Thyroid gland (tissue), 4 donors: ENCODE results near the gene MYO1D. TPM values are rescaled to one million over a fixed set of nuclear protein-coding genes. Genes with fewer than 3 reads are reported as not detected.
"Not testable (repeated sequence)": the region's sequence is repeated elsewhere in the genome, so short reads cannot be mapped to it uniquely, and the experiment has no call there.

ENCODE experiments used
- DNase-seq, 2 donors: peaks; one replicate each; pipeline ENCODE4 v3.0.0-alpha.2; 2019
- H3K27ac ChIP-seq, 3 donors: fragments of 200-600 bp; sonication (generic); 1 replicate in 2 of 3; 2 replicates in 1 of 3; pipeline ENCODE4 v1.5.1; 2016 to 2019; ENCODE audit warnings: mild to moderate bottlenecking in 1 of 3, moderate library complexity in 1 of 3
- H3K27me3 ChIP-seq: fragments of 200-600 bp; sonication (generic); one replicate; pipeline ENCODE4 v1.5.1; 2019
- H3K36me3 ChIP-seq, 2 donors: fragments of 200-600 bp; sonication (generic); one replicate each; pipeline ENCODE4 v1.5.1; 2016 to 2019
- H3K4me1 ChIP-seq, 2 donors: fragments of 200-600 bp; sonication (generic); one replicate each; pipeline ENCODE4 v1.5.1; 2017 to 2019
- H3K4me3 ChIP-seq, 3 donors: fragments of 200-600 bp; sonication (generic); replicated peaks in 1 of 3; 1 replicate in 2 of 3; 2 replicates in 1 of 3; pipeline ENCODE4 v1.5.1; 2016; ENCODE audit warnings: mild to moderate bottlenecking in 1 of 3
- H3K9me3 ChIP-seq: fragments of 200-600 bp; sonication (generic); one replicate; pipeline ENCODE4 v1.5.1; 2017
- CTCF ChIP-seq, 6 experiments: fragments of 200-600 bp in 3 of 6; fragments of 450-650 bp in 3 of 6; sonication (generic) in 3 of 6; IDR thresholded peaks; one replicate each; pipeline ENCODE4 v1.5.1; 2016 to 2019; ENCODE audit warnings: antibody characterized with exemption in 6 of 6, mild to moderate bottlenecking in 2 of 6, inconsistent platforms in 1 of 6, moderate library complexity in 1 of 6
- POLR2A ChIP-seq, 2 donors: fragments of 450-650 bp; IDR thresholded peaks; one replicate each; pipeline ENCODE4 v1.6.1; 2017; ENCODE audit warnings: antibody characterized with exemption in 2 of 2, mild to moderate bottlenecking in 2 of 2, moderate library complexity in 1 of 2
- whole genome bisulfite sequencing, 2 donors: methylation state at CpG; one replicate each; pipeline ENCODE4 v1.1.5; 2017; 5-methylcytosine and 5-hydroxymethylcytosine counted together
- intact Hi-C: fragments of 100-400 bp; cut with DNase I; formaldehyde crosslinking; loops from one replicate; pipeline ENCODE4 v1.15.1; 2023
- total RNA-seq, 4 donors: library from RNA; depleted of rRNA; stranded (reverse); fragments of >200 nt; gene quantifications; one replicate each; pipeline ENCODE4 v1.2.3, GENCODE V29; 2016

MYO1D gene
- total RNA-seq, 4 donors from 2014 or later = 91.9 to 143 (median 97.8) TPM

- Histone ChIP-seq H3K4me1 (no peaks in the 10 kb centered on the region), H3K27ac (no peak overlapping the region), H3K27me3 (no peaks in the 10 kb centered on the region), H3K9me3 (no peaks in the 10 kb centered on the region), H3K36me3 (no peaks in the 10 kb centered on the region), H3K4me3 (no peak overlapping the region)
- WGBS, 2 donors = 79 to 91% methylated on average over 2 of the region's 2 CpGs
- TF ChIP-seq CTCF (IDR thresholded peaks at IDR 0.05) = no peak
- no peak for TF ChIP-seq POLR2A (IDR thresholded peaks at IDR 0.05)
- intact Hi-C loops = no loop called here
- DNase-seq = no peak
These were observed 19.8 kb upstream of the MYO1D start for GRCh38 chr17:32896647-32897258.

- H3K27ac ChIP-seq = no peak overlapping the region
- DNase-seq = no peak
- no peak for TF ChIP-seq POLR2A (IDR thresholded peaks at IDR 0.05)
- TF ChIP-seq CTCF (IDR thresholded peaks at IDR 0.05) = no peak
- WGBS, 2 donors = 68 to 70% methylated on average over 4 of the region's 4 CpGs
- H3K4me3 ChIP-seq = no peak overlapping the region
- H3K36me3 ChIP-seq = no peaks in the 10 kb centered on the region
- no peaks in the 10 kb centered on the region for H3K27me3 ChIP-seq
- no peaks in the 10 kb centered on the region for H3K9me3 ChIP-seq
- no peaks in the 10 kb centered on the region for H3K4me1 ChIP-seq
- intact Hi-C loops = no loop called here
These were observed 17.3 kb upstream of the MYO1D start for GRCh38 chr17:32894245-32894644.

GRCh38 chr17:32887410-32887809 lies 10.5 kb upstream of the MYO1D start:
- H3K4me1 ChIP-seq, H3K4me3 ChIP-seq, DNase-seq, H3K36me3 ChIP-seq, H3K27ac ChIP-seq, H3K27me3 ChIP-seq, H3K9me3 ChIP-seq, intact Hi-C loops: not testable (repeated sequence)
- WGBS, 2 donors = no CpG with 5 or more reads among the region's 14 CpGs

- DNase-seq, H3K9me3 ChIP-seq, H3K27ac ChIP-seq, H3K4me3 ChIP-seq, intact Hi-C loops, H3K4me1 ChIP-seq, H3K36me3 ChIP-seq, H3K27me3 ChIP-seq: not testable (repeated sequence)
- 92 to 96% methylated on average over 8 to 9 of the region's 16 CpGs for WGBS, 2 donors
These were observed 10.0 kb upstream of the MYO1D start for GRCh38 chr17:32886951-32887350.

GRCh38 chr17:32882734-32883133 lies 5.8 kb upstream of the MYO1D start:
- Histone ChIP-seq H3K4me3 (no peak overlapping the region), H3K4me1 (peaks cover 0 to under 1% of the 10 kb centered on the region in 2 donors), H3K27ac (no peak overlapping the region), H3K36me3 (no peaks in the 10 kb centered on the region), H3K27me3 (no peaks in the 10 kb centered on the region), H3K9me3 (no peaks in the 10 kb centered on the region)
- TF ChIP-seq CTCF (IDR thresholded peaks at IDR 0.05) (no peak), POLR2A (IDR thresholded peaks at IDR 0.05) (no peak)
- WGBS, 2 donors = 85 to 90% methylated on average over 4 of the region's 4 CpGs
- no peak for DNase-seq
- intact Hi-C loops = no loop called here

GRCh38 chr17:32882029-32882428 lies 5.1 kb upstream of the MYO1D start:
- WGBS, 2 donors = 70 to 84% methylated on average over 6 of the region's 6 CpGs
- TF ChIP-seq POLR2A (IDR thresholded peaks at IDR 0.05) (no peak), CTCF (IDR thresholded peaks at IDR 0.05) (no peak)

More at GRCh38 chr17:32882029-32882428, 5.1 kb upstream of the MYO1D start:
- Histone ChIP-seq H3K27me3 (no peaks in the 10 kb centered on the region), H3K36me3 (no peaks in the 10 kb centered on the region), H3K4me3 (no peak overlapping the region), H3K9me3 (no peaks in the 10 kb centered on the region), H3K4me1 (peaks cover 0 to 6% of the 10 kb centered on the region in 2 donors), H3K27ac (no peak overlapping the region)
- intact Hi-C loops = no loop called here
- DNase-seq = no peak
